Endothelial cell of umbilical vein (primary cell): ENCODE results near the gene KMT2C. TPM values are rescaled to one million over a fixed set of nuclear protein-coding genes. Genes with fewer than 3 reads are reported as not detected.
"Not testable (repeated sequence)": the region's sequence is repeated elsewhere in the genome, so short reads cannot be mapped to it uniquely, and the experiment has no call there.

ENCODE experiments used
- BruUV-seq: library from RNA; stranded (reverse); fragments of 400-500 nt; replicated peaks from 2 replicates; lab custom pipeline; 2021; lab: Mats Ljungman, UMichigan
- CTCF ChIA-PET: fragments of 300-600, 350-600 bp; sonication (Branson Sonifier 250); formaldehyde crosslinking; loops from one replicate; lab custom pipeline; 2021; ENCODE audit warnings: antibody characterized with exemption, inconsistent platforms; lab: Charles Lee
- POLR2A ChIA-PET: fragments of 300-600, 350-600 bp; sonication (Branson Sonifier 250); formaldehyde crosslinking; loops from one replicate; lab custom pipeline; 2021; ENCODE audit warnings: antibody characterized with exemption, inconsistent platforms; lab: Charles Lee
- DNase-seq: peaks from one replicate; pipeline ENCODE4 v3.0.0-alpha.2; 2011; ENCODE audit warnings: low read depth, low spot score
- FAIRE-seq: peaks from 2 replicates; lab custom pipeline; 2011; peaks lifted over from hg19 to GRCh38; lab: Jason Lieb, UNC
- H2AFZ ChIP-seq: 2 replicates; pipeline ENCODE4 v1.6.0; 2012; ENCODE audit warnings: low read depth, low read length, control low read depth, inconsistent platforms
- H3K27ac ChIP-seq: 2 replicates; pipeline ENCODE4 v1.5.1; 2011; ENCODE audit warnings: low read depth, mild to moderate bottlenecking, control low read depth, low read length, moderate library complexity; ENCODE audit not compliant: insufficient read depth
- H3K27me3 ChIP-seq, 2 experiments: 2 replicates each; pipeline versions ENCODE4 v1.6.0 to v1.6.1; 2011; ENCODE audit warnings: low read length in 2 of 2, mixed read lengths in 1 of 2; ENCODE audit not compliant: control insufficient read depth in 2 of 2, insufficient read depth in 2 of 2
- H3K36me3 ChIP-seq, 2 experiments: 2 replicates in 1 of 2; 3 replicates in 1 of 2; pipeline ENCODE4 v1.5.1; 2011; ENCODE audit warnings: low read length in 2 of 2, mild to moderate bottlenecking in 1 of 2, moderate library complexity in 1 of 2; ENCODE audit not compliant: control insufficient read depth in 2 of 2, insufficient read depth in 2 of 2; ENCODE audit errors: extremely low read depth in 1 of 2
- H3K4me1 ChIP-seq: 3 replicates; pipeline ENCODE4 v1.5.1; 2011; ENCODE audit warnings: mild to moderate bottlenecking, low read length; ENCODE audit not compliant: control insufficient read depth, insufficient read depth; ENCODE audit errors: extremely low read depth
- H3K4me2 ChIP-seq: 2 replicates; pipeline ENCODE4 v1.6.1; 2011; ENCODE audit warnings: low read length, control low read depth, mixed read lengths; ENCODE audit not compliant: insufficient read depth
- H3K4me3 ChIP-seq, 3 experiments: fragments of 200-600 bp in 1 of 3; sonication (generic), shearing (Covaris generic) in 1 of 3; replicated peaks in 1 of 3; 2 replicates each; pipeline ENCODE4 v1.5.1; 2011 to 2016; ENCODE audit warnings: control low read depth in 3 of 3, low read length in 3 of 3, mild to moderate bottlenecking in 2 of 3, inconsistent platforms in 1 of 3, low read depth in 1 of 3, moderate library complexity in 1 of 3; ENCODE audit not compliant: insufficient read depth in 1 of 3
- H3K79me2 ChIP-seq: 2 replicates; pipeline ENCODE4 v1.6.0; 2012; ENCODE audit warnings: low read length, inconsistent platforms; ENCODE audit not compliant: control insufficient read depth, insufficient read depth
- H3K9ac ChIP-seq: replicated peaks from 2 replicates; pipeline ENCODE3; 2011; ENCODE audit warnings: low read length, control low read depth; ENCODE audit not compliant: insufficient read depth; ENCODE audit errors: extremely low read depth
- H3K9me1 ChIP-seq: replicated peaks from 3 replicates; pipeline ENCODE4 v1.6.0; 2011; ENCODE audit warnings: mild to moderate bottlenecking, low read length; ENCODE audit not compliant: control insufficient read depth, insufficient read depth; ENCODE audit errors: extremely low read depth
- H3K9me3 ChIP-seq: replicated peaks from 2 replicates; pipeline ENCODE4 v1.5.1; 2012; ENCODE audit warnings: low read length, inconsistent platforms; ENCODE audit not compliant: control insufficient read depth, insufficient read depth
- H4K20me1 ChIP-seq: replicated peaks from 2 replicates; pipeline ENCODE3; 2011; ENCODE audit warnings: mild to moderate bottlenecking, low read length; ENCODE audit not compliant: control insufficient read depth, insufficient read depth; ENCODE audit errors: extremely low read depth
- EZH2 ChIP-seq: IDR thresholded peaks from 2 replicates; pipeline ENCODE4 v1.6.1; 2012; ENCODE audit warnings: borderline replicate concordance, low read depth, mild to moderate bottlenecking, moderate library complexity, low read length, inconsistent platforms; ENCODE audit not compliant: severe bottlenecking
- FOS ChIP-seq: IDR thresholded peaks from 2 replicates; pipeline ENCODE4 v1.6.1; 2011; ENCODE audit warnings: mild to moderate bottlenecking, low read length, moderate library complexity, borderline replicate concordance; ENCODE audit not compliant: insufficient read depth
- GATA2 ChIP-seq: IDR thresholded peaks from 2 replicates; pipeline ENCODE4 v1.7.0; 2011; ENCODE audit warnings: low read depth, mild to moderate bottlenecking, moderate library complexity, mixed read lengths, low read length; ENCODE audit not compliant: insufficient read length, insufficient read depth
- JUN ChIP-seq: IDR thresholded peaks from 2 replicates; pipeline ENCODE4 v1.6.1; 2011; ENCODE audit warnings: borderline replicate concordance, low read depth; ENCODE audit not compliant: insufficient read length, insufficient read depth
- MYC ChIP-seq: IDR thresholded peaks from one replicate; pipeline ENCODE4 v1.6.1; 2011; ENCODE audit warnings: mild to moderate bottlenecking, low read depth, low read length
- POLR2A ChIP-seq: IDR thresholded peaks from 2 replicates; pipeline ENCODE4 v1.6.1; 2012; ENCODE audit warnings: low read depth, mild to moderate bottlenecking, control low read depth, low read length
- POLR2AphosphoS5 ChIP-seq: IDR thresholded peaks from 2 replicates; pipeline ENCODE4 v1.6.1; 2012; ENCODE audit warnings: low read depth, mild to moderate bottlenecking, control low read depth, low read length, moderate library complexity; ENCODE audit not compliant: insufficient read depth
- dilution Hi-C: fragments of 300-500 bp; cut with MboI; formaldehyde crosslinking; loops from one replicate; pipeline ENCODE4 v1.15.0; 2019; ENCODE audit warnings: low sequenced_read_pairs; ENCODE audit not compliant: extremely low pct_ligation_motif_present
- intact Hi-C: fragments of 100-400 bp; cut with micrococcal nuclease; formaldehyde crosslinking; loops from one replicate; pipeline ENCODE4 v1.10.0; 2022
- polyA plus RNA-seq, 4 experiments: library from polyadenylated mRNA; depleted of rRNA in 3 of 4; stranded (reverse) in 3 of 4; unstranded in 1 of 4; fragments of >200 nt; gene quantifications; 2 replicates each; pipeline versions ENCODE4 v1.2.1 to v1.2.3, GENCODE V29; 2011 to 2012; ENCODE audit warnings: missing spikeins in 1 of 4
- total RNA-seq: library from RNA; stranded (reverse); gene quantifications from 2 replicates; pipeline ENCODE4 v1.2.3, GENCODE V29; 2021
- TF ChIP-seq, protein P1 (sequence below): IDR thresholded peaks from 2 replicates; pipeline ENCODE4 v1.6.1; 2011; ENCODE audit not compliant: insufficient read depth, insufficient read length
- TF ChIP-seq, protein P2 (sequence below), 2 donors: IDR thresholded peaks; 1 replicate in 1 of 2; 2 replicates in 1 of 2; pipeline ENCODE4 v1.5.1; 2011; ENCODE audit warnings: low read length in 2 of 2, mild to moderate bottlenecking in 2 of 2, moderate library complexity in 2 of 2, control low read depth in 1 of 2, inconsistent platforms in 1 of 2, low read depth in 1 of 2; ENCODE audit not compliant: insufficient read depth in 1 of 2; ENCODE audit errors: extremely low read depth in 1 of 2

Gene KMT2C
- total and polyA plus RNA-seq, 2 donors (not counting 3 experiments of a cell fraction or from before 2014, with no cell fraction given) = 8.0 to 53.7 TPM

DNA sequence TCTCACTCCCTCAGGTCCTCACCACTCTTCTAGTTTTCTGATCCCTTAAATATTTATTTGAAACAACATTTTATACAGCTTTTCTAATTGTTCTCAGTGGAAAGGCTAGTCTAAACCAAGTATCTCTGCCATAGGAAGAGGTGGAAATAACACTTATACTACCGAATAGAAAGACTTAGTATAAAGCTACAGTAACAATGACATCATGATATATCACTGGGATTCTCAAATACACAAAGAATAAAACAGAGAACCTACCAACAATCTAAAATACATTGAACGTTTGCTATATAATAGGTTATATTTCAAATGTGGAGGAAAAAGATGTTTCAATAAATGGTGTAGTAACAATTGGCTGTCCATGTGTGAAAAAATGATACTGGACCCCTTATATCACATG is 142.9 kb downstream of the KMT2C start:
- POLR2A ChIA-PET = no interaction called here
- no peaks in the 10 kb centered on the region for H3K4me1 ChIP-seq
- no peaks in the 10 kb centered on the region for H3K27me3 ChIP-seq
- H3K9me3 ChIP-seq = no peaks in the 10 kb centered on the region
- BruUV-seq = no TSS peak
- FAIRE-seq (no peak), DNase-seq (no peak)
- H3K9me1 ChIP-seq = no peaks in the 10 kb centered on the region
- TF ChIP-seq, protein P1, sequence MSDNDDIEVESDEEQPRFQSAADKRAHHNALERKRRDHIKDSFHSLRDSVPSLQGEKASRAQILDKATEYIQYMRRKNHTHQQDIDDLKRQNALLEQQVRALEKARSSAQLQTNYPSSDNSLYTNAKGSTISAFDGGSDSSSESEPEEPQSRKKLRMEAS = no peak
- no peak for TF ChIP-seq FOS
- TF ChIP-seq, protein P2, sequence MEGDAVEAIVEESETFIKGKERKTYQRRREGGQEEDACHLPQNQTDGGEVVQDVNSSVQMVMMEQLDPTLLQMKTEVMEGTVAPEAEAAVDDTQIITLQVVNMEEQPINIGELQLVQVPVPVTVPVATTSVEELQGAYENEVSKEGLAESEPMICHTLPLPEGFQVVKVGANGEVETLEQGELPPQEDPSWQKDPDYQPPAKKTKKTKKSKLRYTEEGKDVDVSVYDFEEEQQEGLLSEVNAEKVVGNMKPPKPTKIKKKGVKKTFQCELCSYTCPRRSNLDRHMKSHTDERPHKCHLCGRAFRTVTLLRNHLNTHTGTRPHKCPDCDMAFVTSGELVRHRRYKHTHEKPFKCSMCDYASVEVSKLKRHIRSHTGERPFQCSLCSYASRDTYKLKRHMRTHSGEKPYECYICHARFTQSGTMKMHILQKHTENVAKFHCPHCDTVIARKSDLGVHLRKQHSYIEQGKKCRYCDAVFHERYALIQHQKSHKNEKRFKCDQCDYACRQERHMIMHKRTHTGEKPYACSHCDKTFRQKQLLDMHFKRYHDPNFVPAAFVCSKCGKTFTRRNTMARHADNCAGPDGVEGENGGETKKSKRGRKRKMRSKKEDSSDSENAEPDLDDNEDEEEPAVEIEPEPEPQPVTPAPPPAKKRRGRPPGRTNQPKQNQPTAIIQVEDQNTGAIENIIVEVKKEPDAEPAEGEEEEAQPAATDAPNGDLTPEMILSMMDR (IDR thresholded peaks at IDR 0.05; ENCODE audit: extremely low read depth in 1 of 2, insufficient read depth in 1 of 2, low read depth in 1 of 2, low read length in 2 of 2) = no peak
- no peak for TF ChIP-seq GATA2
- no peak for TF ChIP-seq POLR2A
- no peak for TF ChIP-seq POLR2AphosphoS5
- no peak for TF ChIP-seq JUN
- no peak for TF ChIP-seq EZH2
- TF ChIP-seq MYC = no peak
- H3K9ac ChIP-seq = no peak overlapping the region
- no peaks in the 10 kb centered on the region for H3K36me3 ChIP-seq
- H3K4me3 ChIP-seq = no peak overlapping the region
- CTCF ChIA-PET = interaction anchor here (0.8 kb wide), 1 partner anchor 21 kb away, joined by 3 read pairs; no protein-coding TSS in a partner anchor
- no peak overlapping the region for H3K27ac ChIP-seq
- no peaks in the 10 kb centered on the region for H3K79me2 ChIP-seq
- no peak overlapping the region for H2AFZ ChIP-seq
- no peak overlapping the region for H3K4me2 ChIP-seq
- no peaks in the 10 kb centered on the region for H4K20me1 ChIP-seq
- dilution Hi-C loops = no loop called here
- intact Hi-C loops = no loop called here

DNA sequence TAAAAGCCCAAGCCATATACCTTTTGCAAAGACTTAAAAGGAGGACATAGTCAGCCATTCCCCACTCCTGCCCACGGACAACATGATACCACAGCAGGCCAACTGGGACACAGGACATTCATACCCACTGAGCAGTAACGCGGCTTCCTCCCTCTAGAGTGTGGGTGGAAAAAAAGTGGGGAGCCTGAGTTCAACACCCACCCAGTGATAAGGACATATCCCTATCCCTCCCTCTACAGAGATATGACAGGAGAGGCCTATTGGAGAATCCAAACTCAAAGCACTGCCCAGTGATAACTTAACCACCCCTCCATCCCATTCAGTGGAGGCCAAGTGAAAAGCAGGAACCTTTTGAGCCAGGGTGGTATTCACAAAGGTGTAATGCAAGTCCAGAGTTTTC is 148.8 kb downstream of the KMT2C start:
- H3K9me3 ChIP-seq, H2AFZ ChIP-seq, H3K27me3 ChIP-seq, intact Hi-C loops, BruUV-seq, H3K4me2 ChIP-seq, H3K9me1 ChIP-seq, H3K36me3 ChIP-seq, DNase-seq, dilution Hi-C loops, H3K4me1 ChIP-seq, H3K4me3 ChIP-seq, H4K20me1 ChIP-seq, POLR2A ChIA-PET, H3K27ac ChIP-seq, H3K9ac ChIP-seq, H3K79me2 ChIP-seq, FAIRE-seq, CTCF ChIA-PET: not testable (repeated sequence)

DNA sequence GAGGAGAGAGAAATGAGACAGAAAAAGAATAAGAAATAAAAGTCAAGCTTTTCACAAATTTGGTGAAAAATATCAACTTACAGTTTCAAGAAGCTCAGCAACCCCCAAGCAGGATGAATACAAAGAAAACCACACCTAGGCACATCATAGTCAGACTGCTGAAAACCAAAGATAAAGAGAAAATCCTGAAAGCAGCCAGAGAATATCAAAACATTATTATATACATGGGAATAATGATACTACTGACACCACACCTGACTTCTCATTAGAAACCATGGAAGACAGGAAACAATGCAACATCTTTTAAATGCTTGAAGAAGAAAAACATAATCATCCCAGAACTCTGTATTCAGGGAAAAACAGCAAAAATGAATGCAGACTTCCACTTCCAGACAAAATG is 149.6 kb downstream of the KMT2C start:
- H3K4me1 ChIP-seq, CTCF ChIA-PET, BruUV-seq, H3K9me3 ChIP-seq, H3K27me3 ChIP-seq, FAIRE-seq, H3K9me1 ChIP-seq, H3K36me3 ChIP-seq, H2AFZ ChIP-seq, H3K4me3 ChIP-seq, H3K9ac ChIP-seq, intact Hi-C loops, H3K27ac ChIP-seq, POLR2A ChIA-PET, H3K4me2 ChIP-seq, H3K79me2 ChIP-seq, DNase-seq, dilution Hi-C loops, H4K20me1 ChIP-seq: not testable (repeated sequence)
